ENCODE results near the gene C10orf71. TPM values are rescaled to one million over a fixed set of nuclear protein-coding genes. Genes with fewer than 3 reads are reported as not detected.

Gene C10orf71
- total and polyA plus RNA-seq, 2 of the 8 experiments (the other 6 are each of a cell fraction or from before 2014, with no cell fraction given) = not detected

GRCh38 chr10:49296836-49297235, 2.1 kb upstream of the C10orf71 start:
- Histone ChIP-seq H3K4me2 (ENCODE audit: insufficient read depth in 1 of 2, low read depth in 2 of 2, low read length in 2 of 2) (no peak overlapping the region), H3K4me1 (replicated peaks in 1 of 4; ENCODE audit: control insufficient read depth in 3 of 4, insufficient read depth in 4 of 4, low read length in 3 of 4) (peaks cover 0 to 13% (median 5%) of the 10 kb centered on the region in 4 experiments; a peak in 5 of 7 replicates), H2AK5ac (ENCODE audit: low read depth, low read length) (no peak overlapping the region), H3K14ac (ENCODE audit: insufficient read length) (no peak overlapping the region), H4K8ac (ENCODE audit: extremely low read depth, insufficient read depth, low read length) (no peak overlapping the region), H3K4ac (replicated peaks; ENCODE audit: insufficient read length, low read depth, low read length) (no peak overlapping the region), H3K56ac (replicated peaks; ENCODE audit: insufficient read length, low read depth, low read length) (no peak overlapping the region), H3K79me1 (ENCODE audit: low read depth, low read length) (no peaks in the 10 kb centered on the region), H4K5ac (ENCODE audit: insufficient read length, low read depth, low read length) (no peak overlapping the region), H3K36me3 (ENCODE audit: control insufficient read depth in 2 of 4, insufficient read depth in 4 of 4, low read length in 3 of 4) (no peaks in the 10 kb centered on the region), H2AFZ (ENCODE audit: low read length) (peak overlapping the region; percentile 83; the same call in 1 of the 2 replicates), H3K27me3 (replicated peaks in 1 of 4; ENCODE audit: control insufficient read depth in 3 of 4, extremely low read depth in 1 of 4, insufficient read depth in 3 of 4, low read length in 3 of 4) (no peaks in the 10 kb centered on the region), H3K23ac (ENCODE audit: insufficient read length) (no peak overlapping the region), H4K91ac (replicated peaks; ENCODE audit: insufficient read length, low read length) (no peak overlapping the region), H2BK5ac (ENCODE audit: low read depth, low read length) (no peak overlapping the region), H2BK120ac (replicated peaks; ENCODE audit: low read depth, low read length) (no peak overlapping the region), H2BK12ac (ENCODE audit: low read depth, low read length) (no peak overlapping the region), H3K23me2 (ENCODE audit: low read depth, low read length) (no peaks in the 10 kb centered on the region), H3K18ac (ENCODE audit: extremely low read depth, low read length) (no peak overlapping the region), H3K79me2 (ENCODE audit: control insufficient read depth in 1 of 2, insufficient read depth in 2 of 2, low read length in 2 of 2) (no peaks in the 10 kb centered on the region), H2BK15ac (ENCODE audit: low read length) (0 out of 2 replicates have a peak overlapping the region, but pooled peaks have one; percentile 20), H3K27ac (ENCODE audit: low read depth, low read length) (no peak overlapping the region), H3K9me3 (ENCODE audit: insufficient read depth in 2 of 2, low read depth in 1 of 2, low read length in 1 of 2) (no peaks in the 10 kb centered on the region), H2BK20ac (ENCODE audit: low read length) (no peak overlapping the region), H3K9ac (replicated peaks in 1 of 4; ENCODE audit: extremely low read depth in 1 of 4, low read depth in 3 of 4, low read length in 3 of 4) (no peak overlapping the region), H3K4me3 (ENCODE audit: extremely low read depth in 1 of 4, insufficient read depth in 2 of 4, low read depth in 3 of 4, low read length in 4 of 4) (no peak overlapping the region), H4K20me1 (replicated peaks in 1 of 2; ENCODE audit: control insufficient read depth in 1 of 2, insufficient read depth in 2 of 2, low read length in 2 of 2) (no peaks in the 10 kb centered on the region)
- DNase-seq (ENCODE audit: low read depth in 1 of 2, low spot score in 2 of 2) (no peak), FAIRE-seq (no peak)
- CTCF ChIA-PET (ENCODE audit: partially characterized antibody) = interaction anchor here (0.6 to 3.2 kb wide), 8 partner anchors 11 to 1493 kb away, joined by 3 to 16 read pairs (median 4); no protein-coding TSS in a partner anchor
- 66% methylated on average over 8 of the region's 8 CpGs; no CpG with 5 or more reads in 1 of the 2 experiments for WGBS, 2 experiments (ENCODE audit: extremely low coverage in 1 of 2, insufficient coverage in 1 of 2, insufficient read length in 1 of 2, insufficient replicate concordance in 2 of 2, low coverage in 1 of 2, low lambda C conversion rate in 2 of 2, missing lambda C conversion rate in 1 of 2)
- POLR2A ChIA-PET (ENCODE audit: partially characterized antibody) = no interaction called here
- TF ChIP-seq TAF1 (IDR thresholded peaks at IDR 0.05; ENCODE audit: low read depth, low read length) = no peak
- TF ChIP-seq ATF2 (IDR thresholded peaks at IDR 0.05; ENCODE audit: low read length) = no peak
- TF ChIP-seq EZH2 (IDR thresholded peaks at IDR 0.05; ENCODE audit: low read depth, low read length, severe bottlenecking) = no peak
- TF ChIP-seq SP2 (IDR thresholded peaks at IDR 0.05; ENCODE audit: low read length) = no peak
- no peak for TF ChIP-seq MAX (IDR thresholded peaks at IDR 0.05)
- no peak for TF ChIP-seq SUZ12 (IDR thresholded peaks at IDR 0.05; ENCODE audit: low read length)
- no peak for TF ChIP-seq CREB1 (IDR thresholded peaks at IDR 0.05)
- no peak for TF ChIP-seq SAP30 (IDR thresholded peaks at IDR 0.05; ENCODE audit: insufficient read depth, insufficient replicate concordance, low read length)
- TF ChIP-seq ATF3 (IDR thresholded peaks at IDR 0.05; ENCODE audit: insufficient read depth, low read depth, low read length) = no peak
- TF ChIP-seq KDM1A (IDR thresholded peaks at IDR 0.05; ENCODE audit: borderline replicate concordance, low read length) = no peak
- TF ChIP-seq CTBP2 (IDR thresholded peaks at IDR 0.05; ENCODE audit: borderline replicate concordance, insufficient read depth, insufficient read length, low read length) = no peak
